ENCODE measurements around the gene FGF19.

GRCh38 chr11:69656536-69657455 is 47.0 kb downstream of the FGF19 start:
- TF ChIP-seq CTCF (IDR thresholded peaks at IDR 0.05; ENCODE audit: low read length) (no peak), EZH2 (IDR thresholded peaks at IDR 0.05; ENCODE audit: borderline replicate concordance, low read length) (no peak)
